ENCODE results near the gene CTNNA3. TPM values are rescaled to one million over a fixed set of nuclear protein-coding genes. Genes with fewer than 3 reads are reported as not detected.

Gene CTNNA3
- total RNA-seq, 1 experiment from 2014 or later, result 0.32 TPM

- Histone ChIP-seq H3K27ac (ENCODE audit: low read depth, low read length) (no peak overlapping the region), H4K20me1 (ENCODE audit: insufficient read depth) (no peaks in the 10 kb centered on the region), H2AFZ (ENCODE audit: low read depth, low read length, poor library complexity, severe bottlenecking) (no peak overlapping the region), H3K9me3 (ENCODE audit: control insufficient read depth in 1 of 2, insufficient read depth in 1 of 2, low read depth in 1 of 2, low read length in 2 of 2) (no peaks in the 10 kb centered on the region), H3K79me2 (ENCODE audit: insufficient read depth, low read length) (no peaks in the 10 kb centered on the region), H3K4me3 (replicated peaks in 1 of 2; ENCODE audit: low read depth in 1 of 2, low read length in 2 of 2) (no peak overlapping the region), H3K9ac (ENCODE audit: low read length) (no peak overlapping the region), H3K36me3 (ENCODE audit: control insufficient read depth in 1 of 2, insufficient read depth in 2 of 2, low read length in 2 of 2) (no peaks in the 10 kb centered on the region), H3K9me2 (ENCODE audit: insufficient read depth) (0 out of 2 replicates have a peak, but pooled peaks cover 3% of the 10 kb centered on the region), H3K27me3 (ENCODE audit: insufficient read depth, low read length) (no peaks in the 10 kb centered on the region), H3K4me2 (ENCODE audit: low read length) (no peak overlapping the region), H3K4me1 (ENCODE audit: control insufficient read depth in 1 of 2, insufficient read depth in 2 of 2, low read length in 2 of 2) (no peaks in the 10 kb centered on the region)
- POLR2A ChIA-PET, result no interaction called here
- TF ChIP-seq SIN3A (IDR thresholded peaks at IDR 0.05; ENCODE audit: low read depth) (no peak), POLR2AphosphoS5 (IDR thresholded peaks at IDR 0.05; ENCODE audit: low read depth, low read length) (no peak), ZBTB33 (IDR thresholded peaks at IDR 0.05; ENCODE audit: extremely low read depth, insufficient replicate concordance, low read length) (no peak), FOSL1 (IDR thresholded peaks at IDR 0.05; ENCODE audit: low read depth) (no peak), YY1 (IDR thresholded peaks at IDR 0.05; ENCODE audit: extremely low read depth, insufficient replicate concordance, low read depth, low read length) (no peak), CTCF (IDR thresholded peaks at IDR 0.05 in 2 of 3, conservative IDR thresholded peaks at IDR 0.05 in 1 of 3; ENCODE audit: borderline replicate concordance in 1 of 3, insufficient read depth in 1 of 3, low read depth in 2 of 3, low read length in 2 of 3) (no peak), ZNF274 (IDR thresholded peaks at IDR 0.05; ENCODE audit: low read depth, low read length) (no peak)
- ATAC-seq (no peak), DNase-seq (ENCODE audit: low read depth, low spot score) (no peak)
- intact Hi-C loops (cut with micrococcal nuclease), result no loop called here
- no TSS peak for BruUV-seq (replicated peaks)
- CTCF ChIA-PET, result no interaction called here
- RAD21 ChIA-PET (ENCODE audit: low non-redundant PET in 1 of 2, low total read pairs in 2 of 2, uncharacterized antibody in 2 of 2, unreplicated experiment in 2 of 2), result no interaction called here
Observed at GRCh38 chr10:66881814-66882213, 814.2 kb downstream of the CTNNA3 start.
